KBM-7 (cell line): Measurements from ENCODE around the gene CCDC51.

Experiments
- DNase-seq: peaks from one replicate; pipeline ENCODE4 v3.0.0-alpha.2; 2015
- in situ Hi-C: fragments of 300-500 bp; cut with MboI; formaldehyde crosslinking; loops from 2 replicates; pipeline ENCODE4 v1.14.3; 2020; ENCODE audit warnings: low sequenced_read_pairs, low pct_unique_long_range_greater_than_20kb, mixed read lengths

CCDC51 gene

GRCh38 chr3:48436477-48436787 is 3.5 kb downstream of the CCDC51 start:
- DNase-seq = no peak
- in situ Hi-C loops = no loop called here

- in situ Hi-C loops = no loop called here
- peak; percentile 92 for DNase-seq
Observed at GRCh38 chr3:48435774-48436476, 4.0 kb downstream of the CCDC51 start.

DNA sequence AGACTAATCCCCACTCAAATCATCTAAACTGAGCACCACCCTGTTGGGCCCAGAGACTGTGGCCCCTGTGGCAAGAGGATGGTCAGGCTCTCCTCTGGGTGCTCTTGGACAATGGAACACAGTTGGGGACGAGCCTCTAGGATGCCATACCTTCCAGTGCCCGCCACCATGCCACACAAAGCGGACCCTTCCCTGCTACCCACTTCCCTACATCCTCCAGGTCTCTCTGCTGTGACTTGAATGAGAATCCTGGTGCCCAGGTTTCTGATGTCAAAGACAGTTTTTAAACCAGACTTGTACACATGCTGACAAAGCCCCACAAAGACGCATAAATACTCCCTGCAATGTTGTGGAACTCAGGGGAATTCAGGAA is 4.7 kb downstream of the CCDC51 start:
- DNase-seq = no peak
- in situ Hi-C loops = no loop called here

GRCh38 chr3:48434591-48435222 is 5.2 kb downstream of the CCDC51 start:
- DNase-seq = no peak

GRCh38 chr3:48433472-48434118 is 6.3 kb downstream of the CCDC51 start:
- no peak for DNase-seq
- in situ Hi-C loops = no loop called here

More at GRCh38 chr3:48434591-48435222, 5.2 kb downstream of the CCDC51 start:
- in situ Hi-C loops = no loop called here

- DNase-seq = peak; percentile 20
- in situ Hi-C loops = no loop called here
Observed at GRCh38 chr3:48432411-48433371, 7.2 kb downstream of the CCDC51 start.

DNA sequence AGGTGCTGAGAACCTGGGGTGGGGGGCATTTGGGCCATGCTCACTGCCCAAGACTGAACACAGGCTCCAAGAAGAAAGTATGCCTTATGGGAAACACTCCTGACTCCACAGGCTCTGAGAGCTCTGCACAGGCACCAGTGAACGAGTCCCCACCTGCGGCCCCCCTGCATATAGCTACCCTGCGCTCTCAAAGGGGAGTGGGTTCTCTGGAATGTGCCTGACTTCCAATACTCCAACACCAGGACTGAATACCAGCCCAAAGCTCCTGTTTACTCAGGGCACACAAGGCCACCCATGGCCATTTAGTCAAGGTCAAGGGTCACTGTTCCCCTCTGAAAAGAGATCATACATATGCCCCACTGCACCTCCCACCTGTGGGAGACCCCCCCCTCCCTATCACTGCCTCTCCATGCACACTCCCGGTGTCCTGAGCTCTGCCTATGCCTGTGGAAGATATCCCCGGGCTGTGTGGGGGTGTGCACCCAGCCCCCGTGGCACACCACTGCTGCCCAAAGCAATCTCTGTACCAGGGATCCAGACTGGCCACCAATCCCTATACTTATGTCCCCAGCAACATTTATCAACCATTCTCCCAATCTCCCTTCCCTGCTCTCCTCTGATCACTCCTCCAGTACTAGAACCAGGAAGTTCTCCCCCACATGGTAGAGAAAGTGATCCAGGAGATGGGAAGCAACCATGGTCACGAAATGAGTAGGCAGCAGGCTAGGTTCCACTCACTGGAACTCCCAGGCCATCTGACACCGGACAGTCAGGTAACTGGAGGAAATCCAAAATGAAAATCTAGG is 8.5 kb downstream of the CCDC51 start:
- in situ Hi-C loops = no loop called here
- no peak for DNase-seq

GRCh38 chr3:48430708-48431101 is 9.2 kb downstream of the CCDC51 start:
- in situ Hi-C loops = no loop called here
- DNase-seq = no peak

DNA sequence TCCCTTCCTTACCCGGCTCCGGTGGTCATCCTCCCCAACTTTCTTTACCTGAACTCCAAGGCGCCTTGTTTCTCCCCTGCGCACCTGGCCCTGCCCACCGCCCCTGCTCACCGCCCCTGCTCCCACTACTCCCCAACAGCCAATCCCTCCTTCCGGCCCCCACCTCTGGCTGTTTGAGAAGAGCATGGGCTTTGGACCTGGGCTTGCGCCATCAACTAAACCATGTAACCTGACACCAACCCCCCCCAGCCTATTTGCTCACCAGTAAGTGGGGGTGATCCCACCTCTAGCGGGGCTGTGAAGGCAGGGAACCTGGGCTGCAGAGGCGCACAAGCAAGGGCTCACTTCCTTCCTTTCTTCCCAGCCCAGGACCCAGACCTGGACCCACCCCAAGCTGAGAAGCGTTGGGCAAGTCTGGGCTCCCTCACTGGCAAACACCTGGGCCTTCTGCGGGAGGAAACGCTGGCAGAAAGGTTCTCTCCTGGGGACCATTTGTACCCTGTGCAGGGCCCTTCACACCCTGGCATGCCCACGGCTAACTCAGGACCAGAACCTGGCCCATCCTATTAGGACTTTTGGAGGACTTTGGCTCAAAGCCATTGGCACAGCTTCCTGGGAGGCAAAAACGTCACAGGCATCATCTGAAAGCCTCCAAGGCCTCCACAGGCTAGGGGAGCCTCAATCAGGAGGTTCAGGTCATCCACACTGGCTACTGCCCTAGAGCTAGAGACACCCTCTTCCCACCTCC is 9.8 kb downstream of the CCDC51 start, which contains the start of gene PLXNB1:
Gene PLXNB1 (minus strand): TSS at position 127 of the 748 bp plus-strand sequence. CDS start 5,475 bp downstream, outside the sequence.
- in situ Hi-C loops = loop anchor here (10.0 kb wide), 1 partner anchor 155 kb away; no protein-coding TSS in a partner anchor
- DNase-seq = peak; percentile 82

DNA sequence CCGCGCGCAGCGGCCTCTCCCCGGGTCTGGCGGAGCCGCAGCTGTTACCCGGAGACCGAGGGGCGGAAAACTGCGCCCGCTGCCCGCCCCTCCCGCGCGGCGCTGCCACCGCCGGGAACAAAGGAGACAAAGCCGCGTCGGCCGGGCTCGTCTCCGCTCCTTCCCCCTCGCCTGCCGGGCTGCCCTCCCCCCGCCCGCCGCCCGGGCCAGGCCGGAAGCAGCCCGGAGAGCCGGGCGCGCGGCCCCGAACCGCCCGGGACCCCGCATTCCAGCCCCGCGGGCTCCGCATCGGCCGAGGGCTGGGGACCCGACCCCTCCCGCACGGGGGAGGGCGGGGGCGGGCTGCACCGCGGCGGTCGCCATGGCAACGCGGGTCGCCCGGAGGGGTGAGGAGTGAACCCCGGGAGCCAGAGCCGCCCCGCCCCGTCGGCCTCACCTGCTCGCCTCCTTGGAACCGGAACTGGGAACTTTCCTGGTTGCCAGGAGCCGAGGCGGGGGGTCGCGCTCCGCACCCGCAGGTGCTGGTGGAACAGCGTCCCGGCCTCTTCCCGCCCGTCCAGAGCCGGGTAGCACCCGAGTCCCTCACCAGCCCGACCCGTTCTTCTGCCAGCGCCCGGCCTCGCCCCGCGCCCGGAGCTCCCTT is 10.5 kb downstream of the CCDC51 start:
- in situ Hi-C loops = loop anchor here (10.0 kb wide), 1 partner anchor 155 kb away; no protein-coding TSS in a partner anchor
- no peak for DNase-seq

DNA sequence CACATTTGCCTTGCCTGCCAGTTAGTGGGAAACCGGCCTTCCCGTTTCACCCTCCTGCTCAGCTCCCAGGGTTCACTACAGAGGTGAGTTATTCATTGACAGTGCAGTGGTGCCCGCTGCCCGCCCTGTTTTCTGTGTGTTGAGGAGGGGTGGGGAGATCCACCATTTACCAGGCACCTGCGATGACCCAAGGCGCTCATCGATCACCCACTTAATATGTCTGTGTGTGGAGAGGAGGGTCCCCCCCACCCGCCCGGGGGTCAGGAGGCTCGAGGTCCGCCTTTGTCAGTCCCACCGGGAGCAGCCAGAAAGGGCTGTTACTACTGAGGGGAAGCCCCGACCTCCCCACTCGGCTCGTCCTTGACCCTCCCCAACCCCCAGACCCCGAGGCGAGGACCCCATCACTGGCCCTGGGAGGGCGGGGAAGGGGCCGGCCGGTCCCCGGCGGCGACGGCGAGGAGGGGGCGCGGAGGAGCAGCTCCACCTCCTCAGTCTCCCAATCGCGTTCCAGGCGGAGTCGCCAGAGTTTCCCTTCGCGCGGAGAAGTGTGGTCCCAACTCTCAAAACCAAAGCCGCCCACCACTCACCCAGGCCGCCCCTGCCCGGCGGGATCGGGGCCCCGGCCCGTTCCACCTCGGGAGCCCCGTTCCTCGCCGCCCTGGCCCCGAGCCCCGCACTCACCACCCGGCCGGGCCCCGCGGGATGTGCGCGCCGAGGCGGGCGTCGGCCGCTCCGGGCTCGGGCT is 11.2 kb downstream of the CCDC51 start:
- DNase-seq = peak; percentile 10
- in situ Hi-C loops = loop anchor here (10.0 kb wide), 1 partner anchor 154 kb away; no protein-coding TSS in a partner anchor

DNA sequence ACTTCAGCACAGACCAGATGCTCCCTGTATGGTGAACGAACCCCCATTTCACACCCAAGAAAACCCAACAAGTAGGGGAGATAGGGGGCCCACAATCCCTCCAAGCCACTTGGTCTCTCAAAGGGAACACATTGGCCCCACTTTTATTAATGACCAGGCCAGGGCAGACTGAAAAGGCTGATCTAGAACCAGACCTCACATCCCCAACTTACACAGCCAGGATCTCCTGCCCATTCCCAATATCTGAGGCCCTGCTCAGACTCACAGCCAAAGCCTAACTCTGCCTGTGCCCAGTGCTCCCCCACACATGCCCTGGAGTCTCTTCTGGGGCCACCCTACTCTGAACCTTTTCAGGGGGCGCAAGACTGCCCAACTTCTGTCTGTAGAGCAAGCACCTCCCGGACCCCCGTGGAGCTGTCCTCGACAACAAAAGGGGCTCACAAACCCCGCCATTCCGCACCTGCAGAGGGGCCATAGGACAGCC is 11.8 kb downstream of the CCDC51 start:
- in situ Hi-C loops = loop anchor here (10.0 kb wide), 1 partner anchor 153 kb away; no protein-coding TSS in a partner anchor
- no peak for DNase-seq

DNA sequence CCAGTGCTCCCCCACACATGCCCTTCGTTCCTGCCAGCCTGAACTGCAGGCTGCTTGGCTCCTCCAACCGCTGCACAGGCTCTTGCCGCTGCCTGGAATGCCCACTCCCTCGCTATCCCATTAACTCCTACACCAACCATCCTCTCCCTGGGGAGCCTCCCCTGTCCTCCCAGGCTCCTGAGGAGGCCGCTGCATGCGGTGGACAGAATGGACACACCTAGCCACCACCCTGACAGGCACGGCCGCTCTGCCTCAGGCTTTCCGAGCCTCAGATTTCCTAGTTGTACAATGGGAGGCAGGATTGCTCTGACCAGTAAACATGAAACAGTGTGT is 12.3 kb downstream of the CCDC51 start:
- DNase-seq = no peak
- in situ Hi-C loops = loop anchor here (10.0 kb wide), 1 partner anchor 153 kb away; no protein-coding TSS in a partner anchor

DNA sequence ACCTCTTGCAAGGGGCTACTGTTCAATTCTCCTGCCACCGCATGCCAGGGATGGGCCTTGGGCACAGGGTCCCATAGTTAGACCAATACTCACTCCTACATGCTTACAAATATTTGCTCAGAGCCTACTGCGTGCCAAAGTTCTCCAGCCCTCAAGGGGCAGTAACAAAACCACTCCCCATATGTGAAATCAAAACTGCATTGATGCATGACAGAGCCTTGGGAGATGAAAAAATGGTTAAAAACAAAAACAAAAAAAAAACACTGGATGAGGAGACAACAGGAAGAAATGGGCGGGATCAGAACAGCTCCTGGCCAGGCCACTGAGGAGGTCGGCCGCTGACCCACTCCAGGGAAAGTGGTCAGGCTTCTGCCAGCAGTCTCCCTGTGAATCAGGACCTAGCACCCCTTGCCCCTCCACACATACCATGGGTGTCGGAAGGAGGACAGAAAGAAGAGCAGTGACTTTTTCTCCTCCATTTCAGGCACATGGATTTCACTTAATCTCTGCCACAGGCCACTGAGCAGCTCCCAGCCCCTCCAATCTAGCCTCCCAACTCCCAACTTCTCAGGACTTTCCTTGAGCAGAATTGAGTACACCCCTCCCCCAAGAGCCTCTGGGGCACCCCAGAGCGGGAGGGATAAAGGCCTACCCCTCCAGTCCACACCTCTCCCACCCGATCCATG is 12.8 kb downstream of the CCDC51 start:
- DNase-seq = no peak
- in situ Hi-C loops = loop anchor here (10.0 kb wide), 1 partner anchor 152 kb away; no protein-coding TSS in a partner anchor

- no peak for DNase-seq
- in situ Hi-C loops = loop anchor here (10.0 kb wide), 1 partner anchor 152 kb away; no protein-coding TSS in a partner anchor
Observed at GRCh38 chr3:48426401-48426909, 13.5 kb downstream of the CCDC51 start.
